Colonic mucosa (tissue), 4 donors: Measurements from ENCODE around the gene CUL4B. TPM values are rescaled to one million over a fixed set of nuclear protein-coding genes. Genes with fewer than 3 reads are reported as not detected.

Experiments
- DNase-seq: peaks from one replicate; pipeline ENCODE4 v3.0.0-alpha.2; 2020
- H3K27ac ChIP-seq: fragments of 200-600 bp; one replicate; pipeline ENCODE4 v1.8.0; 2021
- H3K27me3 ChIP-seq: fragments of 200-600 bp; one replicate; pipeline ENCODE4 v1.8.0; 2021
- H3K36me3 ChIP-seq: fragments of 200-600 bp; one replicate; pipeline ENCODE4 v1.8.0; 2021
- H3K4me1 ChIP-seq: fragments of 200-600 bp; one replicate; pipeline ENCODE4 v1.8.0; 2021; ENCODE audit warnings: mild to moderate bottlenecking
- H3K4me3 ChIP-seq: fragments of 200-600 bp; one replicate; pipeline ENCODE4 v1.8.0; 2021
- H3K9ac ChIP-seq, 2 donors: one replicate each; pipeline ENCODE4 v1.7.0; 2013; ENCODE audit warnings: control low read depth in 2 of 2, low read depth in 2 of 2, low read length in 2 of 2
- H3K9me3 ChIP-seq: fragments of 200-600 bp; one replicate; pipeline ENCODE4 v1.8.0; 2021
- CTCF ChIP-seq: fragments of 200-600 bp; IDR thresholded peaks from one replicate; pipeline ENCODE4 v1.8.0; 2022; ENCODE audit warnings: antibody characterized with exemption, mild to moderate bottlenecking
- intact Hi-C: fragments of 100-400 bp; cut with DNase I; formaldehyde crosslinking; loops from one replicate; pipeline ENCODE4 v1.14.1; 2022
- total RNA-seq, 2 donors: library from RNA; stranded (reverse); fragmentation: NEBNext Ultra II Directional in 1 of 2; extraction: Animal tissue kit (Norgen Biotek cat#: 25700) in 1 of 2; gene quantifications; one replicate each; pipeline ENCODE4 v1.2.1, GENCODE V29; 2021
- donor health status: healthy.
- donor health status: DM: no; HTN: no; CAD: no.
- donor health status: DM: no; HTN: no; CAD: no.

Gene CUL4B
- total RNA-seq, 2 donors from 2014 or later: 29.7 to 38.1 TPM

GRCh38 chrX:120486786-120487185 is 74.0 kb downstream of the CUL4B start:
- Histone ChIP-seq H3K27me3 (no peaks in the 10 kb centered on the region), H3K9me3 (no peaks in the 10 kb centered on the region), H3K4me3 (no peak overlapping the region), H3K36me3 (no peaks in the 10 kb centered on the region), H3K9ac (no peak overlapping the region), H3K4me1 (no peaks in the 10 kb centered on the region), H3K27ac (no peak overlapping the region)
- DNase-seq: no peak
- intact Hi-C loops: no loop called here
- TF ChIP-seq CTCF: no peak

GRCh38 chrX:120485638-120486520 is 74.9 kb downstream of the CUL4B start:
- Histone ChIP-seq H3K36me3 (no peaks in the 10 kb centered on the region), H3K4me3 (peak overlapping the region; percentile 32), H3K27me3 (no peaks in the 10 kb centered on the region), H3K4me1 (no peaks in the 10 kb centered on the region), H3K27ac (peak overlapping the region; percentile 81), H3K9me3 (no peaks in the 10 kb centered on the region), H3K9ac (peak overlapping the region; percentile 41 to 57)
- peak; percentile 27 for TF ChIP-seq CTCF
- DNase-seq: peak; percentile 70
- intact Hi-C loops: no loop called here

GRCh38 chrX:120485315-120485637 is 75.5 kb downstream of the CUL4B start:
- no peaks in the 10 kb centered on the region for H3K36me3 ChIP-seq
- H3K9ac ChIP-seq: peak overlapping the region in 1 of 2 donors; percentile 57
- no peaks in the 10 kb centered on the region for H3K4me1 ChIP-seq
- H3K9me3 ChIP-seq: no peaks in the 10 kb centered on the region
- no peaks in the 10 kb centered on the region for H3K27me3 ChIP-seq
- H3K4me3 ChIP-seq: peak overlapping the region; percentile 32
- H3K27ac ChIP-seq: peak overlapping the region; percentile 81
- DNase-seq: no peak
- no peak for TF ChIP-seq CTCF
- intact Hi-C loops: no loop called here

- Histone ChIP-seq H3K9ac (no peak overlapping the region), H3K36me3 (no peaks in the 10 kb centered on the region), H3K27ac (no peak overlapping the region), H3K4me3 (no peak overlapping the region), H3K9me3 (no peaks in the 10 kb centered on the region), H3K27me3 (no peaks in the 10 kb centered on the region), H3K4me1 (no peaks in the 10 kb centered on the region)
- no peak for DNase-seq
- no peak for TF ChIP-seq CTCF
- intact Hi-C loops: loop anchor here (5.0 kb wide), 1 partner anchor 95 kb away; no protein-coding TSS in a partner anchor
These were observed 83.3 kb downstream of the CUL4B start for GRCh38 chrX:120477453-120477852.

GRCh38 chrX:120476714-120477113 is 84.0 kb downstream of the CUL4B start:
- H3K9ac ChIP-seq: no peak overlapping the region
- no peaks in the 10 kb centered on the region for H3K27me3 ChIP-seq
- H3K9me3 ChIP-seq: no peaks in the 10 kb centered on the region
- intact Hi-C loops: loop anchor here (5.0 kb wide), 1 partner anchor 94 kb away; no protein-coding TSS in a partner anchor
- no peaks in the 10 kb centered on the region for H3K4me1 ChIP-seq
- no peak for DNase-seq
- no peaks in the 10 kb centered on the region for H3K36me3 ChIP-seq
- no peak for TF ChIP-seq CTCF
- H3K4me3 ChIP-seq: no peak overlapping the region
- no peak overlapping the region for H3K27ac ChIP-seq
